GM19463 (cell line): ENCODE measurements around the gene FAM131C.
"Not testable (repeated sequence)": the region's sequence is repeated elsewhere in the genome, so short reads cannot be mapped to it uniquely, and the experiment has no call there.

ENCODE experiments used
- ATAC-seq: cut with Tn5 transposase; IDR thresholded peaks from one replicate; pipeline ENCODE4 v1.9.1; 2021; ENCODE audit warnings: mild to moderate bottlenecking, moderate library complexity; ENCODE audit not compliant: unreplicated experiment

FAM131C gene

DNA sequence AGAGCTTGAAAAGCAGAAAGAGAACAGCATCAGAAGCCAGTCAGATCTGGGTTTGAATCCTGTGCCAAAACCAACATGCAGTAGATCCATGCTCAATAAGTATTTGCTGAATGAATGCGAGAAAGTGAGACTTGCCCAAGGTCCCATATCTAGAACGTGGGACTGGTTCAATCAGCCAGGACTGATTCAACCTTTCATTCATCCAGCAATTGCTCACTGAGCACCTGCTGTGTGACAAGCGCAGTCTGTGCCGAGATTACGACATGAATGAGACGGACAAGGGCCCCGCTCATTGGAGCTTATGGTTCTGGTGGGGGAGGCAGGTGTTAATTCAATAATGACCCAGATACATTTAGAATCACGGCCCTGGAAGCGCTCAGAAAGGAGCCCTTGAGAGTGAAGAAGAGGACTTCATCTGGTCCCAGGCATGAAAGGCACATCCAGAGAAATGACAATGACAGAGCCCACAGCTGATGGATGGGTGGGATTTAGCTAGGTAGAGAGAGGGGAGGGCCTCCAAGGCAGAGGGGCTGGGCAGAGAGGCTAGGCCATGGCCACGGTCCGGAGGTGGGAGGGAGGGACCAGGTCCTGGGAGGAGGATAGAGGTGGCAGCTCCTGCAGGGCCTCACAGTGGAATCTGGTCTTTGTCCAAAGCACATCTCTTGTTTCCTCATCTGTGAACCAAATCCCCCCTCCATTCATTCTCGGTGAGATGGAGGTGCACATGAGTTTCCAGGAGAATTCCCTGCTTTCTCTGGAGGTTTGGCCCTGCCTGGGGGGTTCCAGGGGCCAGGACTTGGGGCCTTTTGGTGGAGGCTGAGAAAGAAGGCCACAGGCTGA, 4.2 kb upstream of the FAM131C start:
- no peak for ATAC-seq

GRCh38 chr1:16076865-16077238, 3.4 kb upstream of the FAM131C start:
- no peak for ATAC-seq

GRCh38 chr1:16076031-16076864, 2.8 kb upstream of the FAM131C start:
- ATAC-seq: no peak

DNA sequence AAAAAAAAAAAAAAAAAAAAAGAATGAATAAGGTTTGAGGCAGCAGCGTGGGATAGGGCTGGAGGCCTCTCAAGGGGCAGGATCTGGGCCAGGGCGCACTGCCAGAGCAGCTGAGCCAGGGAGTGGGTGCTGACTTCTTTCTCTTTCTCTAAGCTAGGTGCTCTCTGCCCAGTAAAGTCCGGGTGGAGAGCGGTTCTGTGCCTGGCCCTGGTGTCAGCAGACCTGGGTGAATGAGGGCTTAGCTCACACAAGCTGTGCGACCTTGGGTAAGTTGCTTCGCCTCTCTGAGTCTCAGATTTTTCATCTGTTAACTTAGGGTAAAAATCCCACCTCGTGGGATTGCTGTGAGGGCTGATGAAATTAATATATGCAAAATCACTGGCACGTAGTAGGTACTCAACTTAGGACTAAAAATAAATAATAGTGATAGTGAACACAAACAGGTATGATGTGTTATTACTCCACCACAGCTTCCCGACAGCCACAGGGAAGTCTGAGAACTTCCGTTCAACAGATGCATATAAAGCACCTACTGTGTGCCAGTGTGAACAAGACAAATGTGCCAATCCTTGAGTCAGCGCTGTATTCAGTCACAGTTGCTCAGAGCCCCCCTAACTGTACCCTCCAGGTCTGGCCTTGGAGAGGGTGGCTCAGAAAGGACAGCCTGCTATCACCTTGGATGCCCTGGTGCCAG, 2.0 kb upstream of the FAM131C start:
- ATAC-seq: no peak

- ATAC-seq: no peak
These were observed 766 bp upstream of the FAM131C start for GRCh38 chr1:16074217-16074616.

- ATAC-seq: no peak
These were observed 601 bp downstream of the FAM131C start for GRCh38 chr1:16072616-16073484.

DNA sequence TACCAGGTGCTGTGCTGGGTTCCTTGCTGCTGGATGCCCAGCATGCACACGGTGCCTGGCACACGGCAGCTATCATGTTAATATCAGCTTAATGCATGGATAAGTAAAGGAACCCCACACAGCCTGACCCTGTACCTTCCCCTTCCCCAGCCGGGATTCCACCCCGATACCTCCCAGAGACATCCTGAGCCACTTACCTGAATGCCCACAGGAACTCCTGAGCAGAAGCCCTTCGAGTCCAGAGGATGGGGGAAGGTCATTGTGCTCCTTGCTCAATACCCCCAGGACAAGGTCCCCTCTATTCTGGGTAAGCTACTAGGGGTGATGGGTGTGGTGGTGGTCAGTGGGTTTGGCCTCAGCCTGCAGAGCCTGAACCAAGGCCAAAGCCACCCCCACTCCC, 1.4 kb downstream of the FAM131C start:
- no peak for ATAC-seq

- ATAC-seq: no peak
These were observed 1.8 kb downstream of the FAM131C start for GRCh38 chr1:16071614-16072013.

DNA sequence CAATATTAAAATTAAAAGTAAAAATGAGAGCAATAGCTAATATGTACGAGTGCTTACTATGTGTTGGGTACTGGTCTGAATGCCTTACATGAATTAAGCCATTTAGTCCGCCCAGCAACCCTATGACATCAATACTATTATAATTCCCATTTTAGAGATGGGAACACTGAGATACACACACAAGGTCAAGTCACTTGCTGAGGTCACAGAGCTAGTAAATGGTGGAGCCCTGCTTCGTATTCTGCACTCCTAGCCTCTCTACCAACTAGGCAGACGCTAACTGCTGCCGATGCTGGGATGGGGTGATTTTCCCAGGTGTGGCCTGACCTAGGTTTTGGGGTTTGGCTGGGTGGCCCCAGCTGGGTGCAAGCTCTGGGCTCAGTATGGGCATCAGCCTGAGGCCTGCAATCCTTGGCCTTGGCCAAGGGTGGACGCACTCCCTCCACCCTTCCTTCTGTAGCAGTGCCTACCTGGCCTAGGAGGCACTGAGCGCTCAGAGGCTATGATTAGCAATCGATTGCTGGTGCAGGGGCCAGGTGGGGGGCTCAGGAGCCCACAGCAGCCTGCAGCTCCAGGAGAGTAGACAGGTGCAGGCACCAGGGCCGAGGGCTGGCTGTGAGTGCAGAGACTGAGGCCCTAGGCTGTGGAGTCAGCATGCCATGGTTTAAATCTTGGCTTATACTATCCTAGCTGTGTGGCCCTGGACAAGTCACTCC, 2.7 kb downstream of the FAM131C start:
- ATAC-seq: no peak

DNA sequence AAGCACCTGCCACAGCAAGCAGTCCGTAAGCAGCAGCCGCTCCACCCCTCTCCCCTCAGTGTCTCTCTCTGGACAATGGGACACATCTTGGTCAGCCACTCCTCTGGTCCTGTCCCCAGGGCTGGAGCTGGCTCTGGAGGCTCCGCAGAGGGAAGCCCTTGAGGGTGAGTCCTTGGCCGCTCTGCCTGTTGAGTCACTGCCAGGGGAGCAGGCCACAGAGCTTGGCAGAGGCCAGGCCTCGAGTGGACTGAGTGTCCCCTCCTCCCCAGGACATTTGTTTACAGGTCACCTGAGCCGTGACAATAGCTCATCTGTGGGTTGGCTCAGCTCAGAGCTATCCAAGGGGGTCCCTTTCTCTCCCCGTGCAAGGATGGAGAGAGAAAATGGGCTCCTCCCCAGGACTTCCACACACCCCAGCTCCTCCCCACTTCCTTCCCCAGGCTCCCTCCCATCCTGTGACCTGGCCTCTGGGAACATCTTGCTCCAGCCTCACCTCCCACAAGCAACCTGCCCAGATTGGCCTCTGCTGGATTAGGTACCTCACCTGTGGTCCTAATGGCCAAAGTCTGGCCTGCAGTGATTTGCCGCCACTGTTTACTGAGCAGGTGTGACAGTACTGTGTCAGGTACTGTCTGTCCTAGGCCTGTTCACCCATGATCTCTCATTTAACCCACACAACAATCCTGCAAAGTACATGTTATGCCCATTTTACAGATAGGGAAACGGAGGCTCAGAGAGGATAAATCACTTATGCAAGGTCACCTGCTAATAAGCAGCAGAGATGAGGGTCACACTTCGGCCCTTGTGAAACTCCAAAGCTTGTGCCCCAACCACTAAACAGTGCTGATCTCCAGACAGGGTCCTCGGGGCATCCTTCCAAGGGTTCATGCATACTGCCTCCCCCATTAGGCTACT, 4.8 kb downstream of the FAM131C start:
- no peak for ATAC-seq

DNA sequence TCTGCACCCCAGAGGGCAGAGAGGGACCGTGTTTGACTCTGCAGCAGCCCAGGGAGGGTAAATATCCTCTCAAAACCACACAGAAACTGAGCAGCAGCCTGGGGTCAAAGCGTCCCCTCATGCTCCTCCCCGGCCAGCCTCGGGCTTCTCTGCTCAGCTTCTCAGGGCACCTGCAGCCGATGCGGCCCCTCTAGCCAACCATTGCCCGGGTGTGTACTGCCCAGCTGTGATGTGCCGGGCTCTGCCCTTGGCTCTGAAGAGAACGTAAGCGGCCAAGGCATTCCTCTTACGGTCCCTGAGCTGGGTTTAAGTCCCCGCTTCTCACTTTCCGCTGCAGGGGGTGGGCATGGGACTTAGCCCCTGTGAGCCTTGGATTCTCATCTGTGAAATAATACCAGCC, 5.5 kb downstream of the FAM131C start:
- no peak for ATAC-seq

DNA sequence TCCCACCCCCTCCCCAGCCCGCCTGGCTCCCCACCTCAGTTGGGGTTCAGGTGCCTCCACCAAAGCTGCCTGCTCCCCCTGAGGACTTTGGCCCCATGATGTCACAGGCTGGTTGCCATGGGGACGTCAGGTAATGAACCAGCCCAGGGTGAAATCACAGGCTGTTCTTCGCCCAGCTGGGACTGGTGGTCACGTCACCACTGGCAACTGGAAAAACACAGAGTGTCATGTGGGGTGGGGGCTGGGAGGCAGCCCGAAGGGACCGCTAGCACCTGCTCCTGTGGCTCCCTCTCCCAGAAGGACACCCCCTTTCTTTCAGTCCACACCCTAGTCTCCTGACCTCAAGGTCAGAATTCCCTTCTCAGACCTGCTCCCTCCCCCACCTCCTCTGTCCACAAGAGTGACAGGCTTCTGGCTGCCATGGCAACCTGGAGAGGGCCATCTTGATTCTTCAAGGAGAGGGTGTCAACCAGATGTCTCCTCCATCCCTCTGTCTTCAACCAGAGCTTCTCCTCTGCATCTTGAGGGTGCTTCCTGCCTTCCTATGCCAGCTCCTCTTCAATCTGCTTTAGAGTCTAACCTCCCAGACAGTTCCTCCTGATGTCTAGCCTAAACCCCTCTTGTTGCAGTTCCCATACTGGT, 6.2 kb downstream of the FAM131C start:
- no peak for ATAC-seq

DNA sequence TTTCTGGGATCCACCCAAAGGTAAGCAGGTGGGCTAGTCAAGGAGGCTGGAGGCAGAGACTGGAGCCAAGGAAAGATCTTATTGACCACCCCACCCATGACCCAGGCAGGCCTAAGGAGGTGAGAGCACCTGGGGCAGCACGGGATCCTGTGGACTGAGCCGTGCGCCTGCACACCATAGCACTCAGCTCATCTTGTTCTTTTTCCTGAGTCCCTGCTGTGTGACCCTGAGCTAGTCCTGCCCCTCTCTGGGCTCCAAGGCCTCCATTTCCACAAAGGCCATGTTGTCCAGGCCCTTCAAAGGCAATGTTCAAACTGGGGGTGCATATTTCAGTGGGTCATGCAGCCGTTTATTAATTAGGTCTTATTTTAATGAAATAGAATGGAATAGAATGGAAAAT, 7.2 kb downstream of the FAM131C start:
- ATAC-seq: no peak

DNA sequence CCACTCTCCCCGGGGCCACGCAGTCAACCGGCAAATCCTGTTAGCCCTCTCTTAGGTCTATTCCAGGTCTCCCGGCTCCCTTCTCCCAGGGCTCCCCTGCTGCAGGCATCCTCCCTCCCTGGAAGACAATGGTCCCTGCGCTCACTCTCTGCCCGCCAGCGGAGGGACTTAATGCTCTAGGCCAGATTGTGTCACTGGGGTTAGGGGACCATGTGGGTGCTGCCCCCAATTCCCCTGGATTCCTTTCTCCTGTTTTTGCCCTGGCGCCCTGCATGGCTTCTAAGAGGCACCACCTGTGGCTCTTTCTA, 8.2 kb downstream of the FAM131C start:
- ATAC-seq: no peak

- no peak for ATAC-seq
These were observed 8.7 kb downstream of the FAM131C start for GRCh38 chr1:16064536-16065268.

DNA sequence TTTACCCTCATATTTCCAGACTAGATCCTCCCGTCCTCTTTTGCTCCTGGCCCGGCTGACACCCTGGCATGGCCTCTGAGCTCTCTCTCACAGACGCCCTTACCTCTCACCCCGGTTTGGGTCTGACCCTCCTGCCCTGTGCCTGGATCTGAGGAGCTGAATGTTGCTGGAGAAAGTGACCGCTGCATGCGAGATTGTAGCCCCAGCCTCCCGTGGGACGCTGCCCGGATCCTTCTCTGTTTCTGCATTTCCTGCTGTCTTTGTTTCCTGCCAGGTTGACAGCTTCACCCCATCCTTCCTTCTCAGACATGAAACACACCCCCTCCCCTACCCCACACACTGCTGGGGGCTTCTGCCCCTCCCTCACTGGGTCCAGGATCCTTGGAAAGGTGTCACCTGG, 9.5 kb downstream of the FAM131C start:
- ATAC-seq: no peak

DNA sequence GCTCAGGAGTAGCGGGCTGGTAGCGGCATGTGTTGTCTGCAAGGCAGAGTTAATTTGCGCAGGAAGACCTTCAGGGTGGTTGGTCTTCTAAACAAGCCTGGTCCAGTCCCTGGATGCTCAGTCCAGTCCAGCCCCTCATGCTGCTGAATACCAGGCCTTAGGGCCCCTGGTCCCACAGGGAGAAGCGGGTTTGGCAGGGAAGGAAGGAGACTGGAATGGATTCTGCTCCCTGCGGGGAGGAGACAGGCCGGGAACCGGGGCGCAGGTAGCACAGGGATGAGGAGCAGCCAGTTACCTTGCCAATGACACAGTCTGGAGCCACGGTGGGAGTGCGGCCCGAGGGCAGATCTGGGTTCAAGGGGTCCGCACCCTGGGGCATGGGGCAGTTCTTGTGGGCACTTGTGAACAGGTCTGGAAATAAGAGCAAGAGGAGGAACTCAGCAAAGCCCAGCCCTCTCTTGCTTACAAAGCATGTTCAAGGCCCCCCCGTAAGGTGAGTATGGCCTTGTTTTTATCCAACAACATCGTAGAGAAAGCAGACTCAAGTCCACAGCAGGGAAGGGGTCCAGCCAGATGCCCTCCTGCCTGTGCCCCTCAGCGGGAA, 10.1 kb downstream of the FAM131C start:
- ATAC-seq: no peak

- not testable (repeated sequence) for ATAC-seq
These were observed 10.8 kb downstream of the FAM131C start for GRCh38 chr1:16062687-16063075.
